Activated CD8-positive, alpha-beta memory T cell treated with anti-CD3 and anti-CD28 coated beads, Interleukin-2, amount 10 ng/mL, durations not matched to agents 7 days and 5 days (primary cell): ENCODE results near the gene RAD23B. TPM values are rescaled to one million over a fixed set of nuclear protein-coding genes. Genes with fewer than 3 reads are reported as not detected.
"Not testable (repeated sequence)": the region's sequence is repeated elsewhere in the genome, so short reads cannot be mapped to it uniquely, and the experiment has no call there.

Source experiments
- ATAC-seq: fragments of 150-1000 bp; cut with Tn5 transposase; one replicate; pipeline ENCODE4 v1.10.0; 2021; ENCODE audit warnings: moderate library complexity
- CTCF ChIA-PET: fragments of 350-600 bp; sonication (Branson Sonifier 250); formaldehyde crosslinking; loops from one replicate; lab custom pipeline; 2021; ENCODE audit warnings: antibody characterized with exemption; lab: Charles Lee
- DNase-seq: peaks from one replicate; pipeline ENCODE4 v3.0.0-alpha.2; 2020
- H3K27ac Mint-ChIP-seq: one replicate; pipeline ENCODE4 v1.8.0; 2021; ENCODE audit warnings: mild to moderate bottlenecking, mixed read lengths
- H3K27me3 Mint-ChIP-seq: one replicate; pipeline ENCODE4 v1.8.0; 2021; ENCODE audit warnings: mixed read lengths
- H3K36me3 Mint-ChIP-seq: one replicate; pipeline ENCODE4 v1.8.0; 2021; ENCODE audit warnings: mild to moderate bottlenecking, mixed read lengths
- H3K4me1 Mint-ChIP-seq: one replicate; pipeline ENCODE4 v1.8.0; 2021; ENCODE audit warnings: mixed read lengths
- H3K4me3 Mint-ChIP-seq: one replicate; pipeline ENCODE4 v1.8.0; 2021; ENCODE audit warnings: mild to moderate bottlenecking, moderate library complexity, mixed read lengths
- H3K9me3 Mint-ChIP-seq: one replicate; pipeline ENCODE4 v1.8.0; 2022; ENCODE audit warnings: low read depth, mixed read lengths
- total RNA-seq, 2 experiments: library from RNA; stranded (reverse); gene quantifications; one replicate each; pipeline ENCODE4 v1.2.3, GENCODE V29; 2021

The RAD23B gene
- total RNA-seq, 2 experiments from 2014 or later: 98.7 to 109 TPM

GRCh38 chr9:107251756-107252322, 31.2 kb upstream of the RAD23B start:
- Mint-ChIP-seq H3K9me3 (no peaks in the 10 kb centered on the region), H3K4me1 (no peaks in the 10 kb centered on the region), H3K4me3 (no peak overlapping the region), H3K27me3 (peaks cover 25% of the 10 kb centered on the region), H3K27ac (no peak overlapping the region), H3K36me3 (no peaks in the 10 kb centered on the region)
- DNase-seq (no peak), ATAC-seq (no peak)
- CTCF ChIA-PET: no interaction called here

- Mint-ChIP-seq H3K4me1 (peaks cover 5% of the 10 kb centered on the region), H3K9me3 (no peaks in the 10 kb centered on the region), H3K27ac (no peak overlapping the region), H3K36me3 (no peaks in the 10 kb centered on the region), H3K4me3 (no peak overlapping the region), H3K27me3 (peaks cover 23% of the 10 kb centered on the region)
- DNase-seq (no peak), ATAC-seq (no peak)
- CTCF ChIA-PET: no interaction called here
Observed at GRCh38 chr9:107258919-107259318, 24.2 kb upstream of the RAD23B start.

- not testable (repeated sequence) for H3K36me3 Mint-ChIP-seq, H3K9me3 Mint-ChIP-seq, H3K4me1 Mint-ChIP-seq, ATAC-seq, H3K27ac Mint-ChIP-seq, H3K4me3 Mint-ChIP-seq, DNase-seq
- H3K27me3 Mint-ChIP-seq: peaks cover 24% of the 10 kb centered on the region
- CTCF ChIA-PET: interaction anchor here (1.3 to 3.8 kb wide), 3 partner anchors 20 to 82 kb away, joined by 4 to 12 read pairs (median 4); no protein-coding TSS in a partner anchor
Observed at GRCh38 chr9:107259751-107260313, 23.2 kb upstream of the RAD23B start.

GRCh38 chr9:107260437-107261081, 22.5 kb upstream of the RAD23B start:
- CTCF ChIA-PET: interaction anchor here (1.3 to 3.8 kb wide), 4 partner anchors 13 to 81 kb away, joined by 3 to 12 read pairs (median 4); no protein-coding TSS in a partner anchor
- no peaks in the 10 kb centered on the region for H3K9me3 Mint-ChIP-seq
- DNase-seq (no peak), ATAC-seq (no peak)
- no peaks in the 10 kb centered on the region for H3K36me3 Mint-ChIP-seq
- H3K27ac Mint-ChIP-seq: no peak overlapping the region
- H3K27me3 Mint-ChIP-seq: peaks cover 23% of the 10 kb centered on the region
- peaks cover 5% of the 10 kb centered on the region for H3K4me1 Mint-ChIP-seq
- H3K4me3 Mint-ChIP-seq: no peak overlapping the region

GRCh38 chr9:107261106-107261505, 22.0 kb upstream of the RAD23B start:
- CTCF ChIA-PET: interaction anchor here (1.3 to 3.8 kb wide), 4 partner anchors 13 to 80 kb away, joined by 3 to 12 read pairs (median 4); no protein-coding TSS in a partner anchor
- no peak overlapping the region for H3K27ac Mint-ChIP-seq
- peaks cover 5% of the 10 kb centered on the region for H3K4me1 Mint-ChIP-seq
- ATAC-seq (no peak), DNase-seq (no peak)
- H3K36me3 Mint-ChIP-seq: no peaks in the 10 kb centered on the region
- no peaks in the 10 kb centered on the region for H3K9me3 Mint-ChIP-seq
- H3K4me3 Mint-ChIP-seq: no peak overlapping the region
- peaks cover 23% of the 10 kb centered on the region for H3K27me3 Mint-ChIP-seq

- peaks cover 33% of the 10 kb centered on the region for H3K27me3 Mint-ChIP-seq
- no peak overlapping the region for H3K4me3 Mint-ChIP-seq
- peaks cover 5% of the 10 kb centered on the region for H3K4me1 Mint-ChIP-seq
- DNase-seq: no peak
- H3K27ac Mint-ChIP-seq: no peak overlapping the region
- H3K9me3 Mint-ChIP-seq: no peaks in the 10 kb centered on the region
- CTCF ChIA-PET: interaction anchor here (3.8 kb wide), 1 partner anchor 78 kb away, joined by 12 read pairs; no protein-coding TSS in a partner anchor
- no peak for ATAC-seq
- H3K36me3 Mint-ChIP-seq: no peaks in the 10 kb centered on the region
Observed at GRCh38 chr9:107263289-107263688, 19.8 kb upstream of the RAD23B start.

- H3K9me3 Mint-ChIP-seq: no peaks in the 10 kb centered on the region
- no peak overlapping the region for H3K27ac Mint-ChIP-seq
- CTCF ChIA-PET: no interaction called here
- H3K4me1 Mint-ChIP-seq: peaks cover 9% of the 10 kb centered on the region
- no peak overlapping the region for H3K4me3 Mint-ChIP-seq
- H3K27me3 Mint-ChIP-seq: peaks cover 34% of the 10 kb centered on the region
- DNase-seq (no peak), ATAC-seq (no peak)
- no peaks in the 10 kb centered on the region for H3K36me3 Mint-ChIP-seq
Observed at GRCh38 chr9:107266624-107267368, 16.3 kb upstream of the RAD23B start.

GRCh38 chr9:107268560-107268959, 14.5 kb upstream of the RAD23B start:
- Mint-ChIP-seq H3K4me1 (peaks cover 9% of the 10 kb centered on the region), H3K9me3 (no peaks in the 10 kb centered on the region), H3K27me3 (peaks cover 27% of the 10 kb centered on the region), H3K36me3 (no peaks in the 10 kb centered on the region), H3K4me3 (no peak overlapping the region), H3K27ac (no peak overlapping the region)
- no peak for ATAC-seq
- CTCF ChIA-PET: interaction anchor here (2.7 kb wide), 1 partner anchor 72 kb away, joined by 9 read pairs; no protein-coding TSS in a partner anchor
- DNase-seq: no peak

- Mint-ChIP-seq H3K9me3 (no peaks in the 10 kb centered on the region), H3K4me1 (peaks cover 16% of the 10 kb centered on the region), H3K27ac (no peak overlapping the region)
Observed at GRCh38 chr9:107269254-107269653, 13.8 kb upstream of the RAD23B start.

GRCh38 chr9:107269681-107270080, 13.4 kb upstream of the RAD23B start:
- Mint-ChIP-seq H3K4me3 (no peak overlapping the region), H3K27me3 (peaks cover 34% of the 10 kb centered on the region), H3K36me3 (no peaks in the 10 kb centered on the region), H3K9me3 (no peaks in the 10 kb centered on the region), H3K4me1 (peaks cover 17% of the 10 kb centered on the region), H3K27ac (no peak overlapping the region)
- ATAC-seq: no peak
- CTCF ChIA-PET: interaction anchor here (1.2 to 2.7 kb wide), 2 partner anchors 22 to 71 kb away, joined by 4 to 9 read pairs; no protein-coding TSS in a partner anchor
- DNase-seq: no peak

More at GRCh38 chr9:107269254-107269653, 13.8 kb upstream of the RAD23B start:
- DNase-seq (no peak), ATAC-seq (no peak)
- Mint-ChIP-seq H3K36me3 (no peaks in the 10 kb centered on the region), H3K27me3 (peaks cover 34% of the 10 kb centered on the region), H3K4me3 (no peak overlapping the region)
- CTCF ChIA-PET: interaction anchor here (1.2 to 2.7 kb wide), 2 partner anchors 22 to 72 kb away, joined by 4 to 9 read pairs; no protein-coding TSS in a partner anchor

- DNase-seq (no peak), ATAC-seq (no peak)
- H3K27ac Mint-ChIP-seq: no peak overlapping the region
- no peaks in the 10 kb centered on the region for H3K36me3 Mint-ChIP-seq
- H3K4me1 Mint-ChIP-seq: peaks cover 17% of the 10 kb centered on the region
- H3K4me3 Mint-ChIP-seq: no peak overlapping the region
- CTCF ChIA-PET: interaction anchor here (0.6 to 2.7 kb wide), 3 partner anchors 21 to 1938 kb away, joined by 3 to 9 read pairs (median 4); no protein-coding TSS in a partner anchor
- peaks cover 34% of the 10 kb centered on the region for H3K27me3 Mint-ChIP-seq
- H3K9me3 Mint-ChIP-seq: no peaks in the 10 kb centered on the region
Observed at GRCh38 chr9:107270082-107270481, 13.0 kb upstream of the RAD23B start.

- Mint-ChIP-seq H3K9me3 (no peaks in the 10 kb centered on the region), H3K27ac (no peak overlapping the region), H3K4me1 (peaks cover 17% of the 10 kb centered on the region), H3K36me3 (no peaks in the 10 kb centered on the region), H3K4me3 (no peak overlapping the region), H3K27me3 (peaks cover 35% of the 10 kb centered on the region)
- CTCF ChIA-PET: interaction anchor here (0.6 to 2.7 kb wide), 2 partner anchors 70 to 1938 kb away, joined by 3 to 9 read pairs; no protein-coding TSS in a partner anchor
- ATAC-seq: no peak
- no peak for DNase-seq
Observed at GRCh38 chr9:107270580-107270979, 12.5 kb upstream of the RAD23B start.

- Mint-ChIP-seq H3K4me1 (peaks cover 17% of the 10 kb centered on the region), H3K27me3 (peaks cover 27% of the 10 kb centered on the region), H3K36me3 (no peaks in the 10 kb centered on the region), H3K9me3 (no peaks in the 10 kb centered on the region), H3K4me3 (no peak overlapping the region), H3K27ac (no peak overlapping the region)
- CTCF ChIA-PET: interaction anchor here (1.4 kb wide), 1 partner anchor 68 kb away, joined by 6 read pairs; no protein-coding TSS in a partner anchor
- DNase-seq (no peak), ATAC-seq (no peak)
Observed at GRCh38 chr9:107273634-107274033, 9.4 kb upstream of the RAD23B start.
